Iris pigment epithelial cell (primary cell): ENCODE data around the gene TSPAN5.

ENCODE experiments used
- DNase-seq: peaks from one replicate; pipeline ENCODE4 v3.0.0-alpha.2; 2011; ENCODE audit warnings: low read depth

The TSPAN5 gene

GRCh38 chr4:98585596-98585995 is 72.8 kb downstream of the TSPAN5 start:
- no peak for DNase-seq

- DNase-seq, result peak; percentile 52
Observed at GRCh38 chr4:98584265-98584664, 74.1 kb downstream of the TSPAN5 start.

DNA sequence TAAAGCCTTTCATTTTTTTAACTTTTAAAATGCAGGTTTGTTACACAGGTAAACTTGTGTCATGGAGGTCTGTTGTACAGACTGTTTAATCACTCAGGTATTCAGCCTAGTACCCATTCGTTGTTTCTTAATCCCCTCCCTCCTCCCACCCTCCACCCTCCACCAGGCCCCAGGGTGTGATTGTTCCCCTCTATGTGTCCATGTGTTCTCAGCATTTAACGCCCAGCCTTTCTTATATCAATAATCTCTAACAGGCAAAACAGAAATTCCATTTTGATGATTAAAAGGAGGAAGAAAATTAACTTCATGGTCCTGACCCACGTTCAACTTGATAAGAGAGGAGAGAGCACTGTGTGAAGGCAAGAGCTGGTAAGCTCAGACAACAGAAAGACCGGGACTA is 75.1 kb downstream of the TSPAN5 start:
- no peak for DNase-seq

- no peak for DNase-seq
Observed at GRCh38 chr4:98581126-98581525, 77.3 kb downstream of the TSPAN5 start.

DNA sequence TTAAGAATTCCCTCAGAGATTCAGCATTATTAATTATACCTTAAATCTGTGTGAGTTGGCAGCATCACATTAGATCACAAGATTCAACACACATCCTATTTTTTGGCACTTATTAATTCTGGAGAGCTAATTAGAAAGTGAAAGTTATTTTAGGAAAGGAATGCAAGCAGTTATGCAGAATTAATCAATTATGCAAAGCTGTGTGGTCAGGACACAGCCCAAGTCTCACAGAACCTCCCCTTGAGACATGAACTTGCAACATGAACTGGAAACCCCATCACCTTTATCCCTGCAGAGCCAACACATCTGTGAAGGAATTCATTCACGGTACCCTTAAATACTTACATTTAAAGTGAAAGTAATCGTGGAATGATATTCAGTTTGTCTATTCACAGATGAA is 80.5 kb downstream of the TSPAN5 start:
- DNase-seq, result no peak

DNA sequence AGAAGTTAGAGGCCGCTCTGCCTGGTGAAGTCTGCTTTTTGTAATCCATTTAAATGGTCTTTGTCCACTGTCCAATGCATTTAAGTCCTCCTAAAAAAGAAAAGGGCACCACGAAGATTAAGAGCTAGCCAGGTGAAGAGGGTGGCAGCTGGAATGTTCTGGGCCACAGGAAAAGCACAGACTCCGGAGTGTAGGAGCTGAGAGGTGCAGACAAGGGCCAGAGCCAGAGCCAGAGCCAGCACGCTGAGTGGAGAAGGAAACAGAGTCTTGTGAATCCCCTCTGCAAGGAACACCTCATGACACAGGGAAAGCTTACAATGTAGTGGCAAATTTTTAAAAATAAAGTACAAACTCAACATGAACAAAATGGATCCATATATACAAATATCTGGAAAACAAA is 83.6 kb downstream of the TSPAN5 start:
- DNase-seq, result no peak

GRCh38 chr4:98573791-98574190 is 84.6 kb downstream of the TSPAN5 start:
- DNase-seq, result no peak

DNA sequence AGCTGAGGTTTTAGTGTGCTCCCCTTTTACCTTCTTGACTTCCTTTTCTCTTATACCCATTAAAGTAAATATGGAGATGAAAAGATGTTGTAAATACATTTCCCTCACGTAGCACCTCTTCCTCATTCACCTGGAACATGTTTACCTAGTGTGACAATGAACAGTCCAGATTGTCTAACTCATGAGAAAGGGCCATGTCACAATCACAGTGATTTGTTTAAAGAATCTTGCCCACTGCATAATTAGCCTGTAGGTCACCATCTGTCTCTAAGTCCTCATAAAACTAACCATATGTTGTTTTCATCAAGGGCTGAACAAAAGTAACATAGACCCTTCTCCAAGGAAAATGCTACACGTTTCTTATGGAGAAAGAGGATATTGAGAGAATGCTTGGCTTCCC is 85.7 kb downstream of the TSPAN5 start:
- no peak for DNase-seq

- DNase-seq, result no peak
Observed at GRCh38 chr4:98571161-98571786, 87.1 kb downstream of the TSPAN5 start.

- DNase-seq, result no peak
Observed at GRCh38 chr4:98570151-98570797, 88.1 kb downstream of the TSPAN5 start.

DNA sequence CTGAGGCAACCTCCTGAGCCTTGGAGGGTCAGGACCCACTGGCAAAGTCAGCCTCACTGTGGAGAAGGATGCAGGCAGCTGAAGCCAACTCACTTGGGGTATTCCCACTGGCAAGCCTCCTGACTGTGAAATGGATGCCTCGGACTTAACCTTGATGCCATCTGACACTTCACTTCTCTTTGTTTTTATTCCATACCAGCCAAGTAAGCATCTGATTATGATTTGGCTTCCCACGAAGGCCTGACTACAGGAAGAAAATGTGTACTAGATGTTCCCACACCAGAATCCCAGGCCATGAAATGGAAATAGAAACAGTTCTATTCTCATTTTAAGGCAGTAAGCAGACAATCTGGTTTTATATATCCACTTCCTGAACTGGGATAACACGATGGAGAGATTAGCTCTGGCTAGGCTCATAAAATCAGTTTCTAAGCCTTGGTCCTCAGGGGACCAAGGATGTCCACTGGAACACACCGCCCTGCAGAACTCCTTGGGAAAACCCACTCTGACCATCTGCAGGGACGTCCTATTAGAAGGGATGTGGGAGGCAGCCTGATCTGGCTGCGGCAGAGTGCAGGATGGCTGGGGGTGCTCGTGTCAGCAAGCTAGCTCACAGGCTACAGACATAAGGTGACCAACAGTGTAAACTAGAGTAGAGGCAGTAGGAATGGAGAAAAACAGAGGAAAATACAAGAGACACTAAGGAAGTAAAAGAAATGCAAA is 89.3 kb downstream of the TSPAN5 start:
- peak; percentile 38 for DNase-seq

- DNase-seq, result no peak
Observed at GRCh38 chr4:98567611-98568010, 90.8 kb downstream of the TSPAN5 start.

DNA sequence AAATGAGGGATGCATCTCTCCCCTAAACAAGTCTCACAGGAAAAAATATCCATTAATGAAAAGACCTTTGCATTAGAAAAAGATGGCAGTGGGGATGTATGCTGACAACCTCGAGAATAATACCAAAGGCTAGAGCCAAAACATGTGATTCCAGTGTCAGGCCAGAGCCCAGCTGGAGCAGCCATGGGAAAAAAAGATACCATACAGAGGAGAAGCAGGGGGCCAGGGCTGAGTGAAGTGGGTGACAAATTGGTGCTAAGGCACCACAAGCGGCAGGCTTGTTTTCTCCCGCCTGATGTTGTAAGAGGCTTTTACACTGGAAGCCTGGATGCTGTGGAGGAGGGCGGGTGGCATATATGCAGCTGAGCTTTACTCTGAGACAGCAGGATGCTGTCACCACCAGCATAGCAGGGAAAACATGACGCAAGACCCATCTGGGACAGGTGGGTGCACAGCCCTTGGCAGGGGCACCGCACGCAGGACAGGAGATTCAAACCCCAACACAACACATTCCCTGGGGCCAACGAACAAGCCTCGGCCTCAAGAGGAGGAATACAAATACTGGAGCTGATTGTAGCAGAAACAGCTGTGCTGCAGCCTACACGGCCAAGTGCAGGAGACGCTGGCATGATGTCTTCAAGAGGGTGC is 91.9 kb downstream of the TSPAN5 start:
- no peak for DNase-seq

- no peak for DNase-seq
Observed at GRCh38 chr4:98565681-98566301, 92.6 kb downstream of the TSPAN5 start.

DNA sequence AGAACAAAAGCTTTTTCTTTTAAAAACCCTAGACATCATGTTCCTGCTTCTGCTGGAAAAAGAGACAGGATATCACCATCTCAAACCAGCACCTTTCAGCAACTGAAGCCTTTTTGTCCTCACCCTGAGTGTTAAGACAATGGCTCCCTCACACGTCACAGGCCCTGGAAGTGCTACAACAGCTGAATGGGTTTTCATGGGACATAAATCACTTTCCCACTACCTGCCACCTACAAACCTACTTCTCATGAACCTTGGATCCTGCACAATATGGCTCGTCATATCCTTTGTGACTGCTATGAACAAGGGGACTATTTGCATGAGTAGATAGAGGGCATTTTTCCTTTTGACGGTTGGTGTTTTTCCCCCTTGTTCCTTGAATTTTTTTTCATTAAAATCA is 93.6 kb downstream of the TSPAN5 start:
- DNase-seq, result no peak

DNA sequence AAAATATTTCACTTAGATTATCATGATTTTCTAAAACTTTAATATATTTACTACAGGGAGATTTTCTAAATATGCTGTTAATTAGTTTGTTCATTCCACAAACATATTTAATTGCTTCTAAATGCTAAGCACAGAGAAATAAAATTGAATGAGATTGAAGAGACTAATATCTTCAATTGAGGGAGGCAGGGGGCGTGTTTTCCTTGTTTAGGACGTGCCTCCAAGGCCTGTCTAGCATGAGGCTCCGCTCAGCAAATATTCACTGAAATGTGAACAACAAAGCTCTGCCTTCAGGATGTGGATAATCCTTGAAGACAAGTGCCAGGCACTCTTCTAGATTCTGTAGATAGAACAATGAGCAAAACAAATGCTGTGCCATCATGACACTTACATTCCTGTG is 98.1 kb downstream of the TSPAN5 start:
- no peak for DNase-seq

DNA sequence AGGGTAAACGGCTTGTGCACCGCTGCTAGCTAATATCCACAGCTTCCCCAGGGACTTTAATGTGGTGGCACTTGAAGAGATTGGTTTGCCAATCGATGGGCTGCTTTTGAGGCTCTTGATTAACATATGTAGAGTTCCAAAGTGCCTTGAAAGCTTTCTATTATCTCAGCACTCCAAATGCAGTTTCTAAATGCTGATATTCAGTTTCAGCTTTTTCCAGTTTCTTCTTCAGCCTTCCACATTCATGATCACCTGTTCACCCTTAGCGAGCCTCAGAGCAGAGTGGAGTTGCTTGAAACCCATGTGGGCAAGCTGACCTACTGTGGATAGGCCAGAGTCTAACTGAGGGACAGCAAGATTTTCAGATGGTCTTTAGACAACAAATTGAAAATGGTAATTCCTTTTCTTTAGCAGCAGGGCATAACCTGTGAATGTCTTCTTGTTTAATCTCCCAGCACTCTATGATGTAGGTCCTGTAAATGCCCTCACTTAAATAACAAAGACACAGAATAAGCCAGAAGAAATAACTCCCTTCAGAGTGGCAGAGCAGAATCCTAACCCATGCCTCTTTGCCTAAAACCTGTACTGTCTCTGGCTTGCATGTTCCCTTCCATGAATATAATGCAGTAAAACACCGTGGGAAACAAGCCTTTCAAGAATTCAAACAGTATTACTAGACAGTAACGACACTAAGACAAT is 99.8 kb downstream of the TSPAN5 start:
- no peak for DNase-seq

- peak; percentile 88 for DNase-seq
Observed at GRCh38 chr4:98557194-98557892, 101.1 kb downstream of the TSPAN5 start.

- DNase-seq, result peak; percentile 33
Observed at GRCh38 chr4:98556451-98556850, 102.0 kb downstream of the TSPAN5 start.

- DNase-seq, result peak; percentile 18
Observed at GRCh38 chr4:98555798-98556445, 102.5 kb downstream of the TSPAN5 start.
